Aorta (tissue), 5 donors: ENCODE data around the gene TCHP. TPM values are rescaled to one million over a fixed set of nuclear protein-coding genes. Genes with fewer than 3 reads are reported as not detected.

Experiments used
- ATAC-seq: fragments of 200-7000 bp; cut with Tn5 transposase; one replicate; pipeline ENCODE4 v1.9.1; 2022; ENCODE audit warnings: moderate library complexity; ENCODE audit not compliant: low FRiP score
- DNase-seq, 2 donors: peaks; one replicate each; pipeline ENCODE4 v3.0.0-alpha.2; 2020
- H3K27ac ChIP-seq, 2 donors: one replicate each; pipeline ENCODE4 v1.5.1; 2013; ENCODE audit warnings: low read length in 2 of 2, mild to moderate bottlenecking in 2 of 2, moderate library complexity in 2 of 2, control low read depth in 1 of 2, inconsistent platforms in 1 of 2, low read depth in 1 of 2
- H3K27me3 ChIP-seq, 2 donors: one replicate each; pipeline ENCODE4 v1.6.1; 2013; ENCODE audit warnings: control low read depth in 1 of 2, low read length in 1 of 2, mild to moderate bottlenecking in 1 of 2, moderate library complexity in 1 of 2; ENCODE audit not compliant: insufficient read depth in 2 of 2, control insufficient read depth in 1 of 2
- H3K36me3 ChIP-seq, 2 donors: one replicate each; pipeline ENCODE4 v1.6.1; 2013; ENCODE audit warnings: control low read depth in 1 of 2, low read length in 1 of 2, mild to moderate bottlenecking in 1 of 2; ENCODE audit not compliant: insufficient read depth in 2 of 2, control insufficient read depth in 1 of 2
- H3K4me1 ChIP-seq, 2 donors: one replicate each; pipeline ENCODE4 v1.6.1; 2013; ENCODE audit warnings: low read length in 2 of 2, control low read depth in 1 of 2, mild to moderate bottlenecking in 1 of 2, moderate library complexity in 1 of 2; ENCODE audit not compliant: insufficient read depth in 2 of 2, control insufficient read depth in 1 of 2
- H3K4me3 ChIP-seq, 2 donors: one replicate each; pipeline ENCODE4 v1.5.1; 2013; ENCODE audit warnings: low read length in 2 of 2, control low read depth in 1 of 2, mild to moderate bottlenecking in 1 of 2
- H3K9me3 ChIP-seq: one replicate; pipeline ENCODE4 v1.6.1; 2013; ENCODE audit warnings: mild to moderate bottlenecking, low read length; ENCODE audit not compliant: control insufficient read depth
- WGBS, 2 donors: extraction: QIAGEN DNeasy Blood & Tissue Kit; methylation state at CpG; one replicate each; pipeline ENCODE4 v1.1.7; 2013; 5-methylcytosine and 5-hydroxymethylcytosine counted together
- intact Hi-C, 2 donors: fragments of 100-400 bp; cut with DNase I; formaldehyde crosslinking; loops; one replicate each; pipeline versions ENCODE4 v1.14.2 to v1.15.0; 2022
- polyA plus RNA-seq, 2 donors: library from polyadenylated mRNA; stranded (reverse); fragments of 200-250 nt; gene quantifications; one replicate each; pipeline ENCODE4 v1.2.3, GENCODE V29; 2013
- total RNA-seq, 2 donors: library from RNA; stranded (reverse); fragmentation: NEBNext Ultra II Directional; extraction: Animal tissue kit (Norgen Biotek cat#: 25700); gene quantifications; one replicate each; pipeline ENCODE4 v1.2.1, GENCODE V29; 2021
- donor health status: healthy with polysubstance abuse.
- donor health status: Bipolar disorder and iron deficiency.
- donor health status: DM: no; HTN: no; CAD: no.
- donor health status: DM: no; HTN: no; CAD: no.
- donor health status: DM: yes; HTN: yes; CAD: no.

The TCHP gene
- total and polyA plus RNA-seq, 4 donors, result 4.3 to 21.1 (median 12.2) TPM

GRCh38 chr12:109912855-109913321, 12.8 kb downstream of the TCHP start:
- DNase-seq (peak in 1 of 2 donors; percentile 67), ATAC-seq (no peak)
- intact Hi-C loops, result no loop called here
- Histone ChIP-seq H3K36me3 (peaks cover 6 to 14% of the 10 kb centered on the region in 2 donors), H3K27me3 (no peaks in the 10 kb centered on the region), H3K27ac (no peak overlapping the region), H3K4me3 (no peak overlapping the region), H3K9me3 (no peaks in the 10 kb centered on the region), H3K4me1 (no peaks in the 10 kb centered on the region)
- WGBS, 2 donors, result 83 to 87% methylated on average over 12 of the region's 12 CpGs

- H3K4me3 ChIP-seq, result no peak overlapping the region
- WGBS, 2 donors, result 92 to 93% methylated on average over 16 of the region's 16 CpGs
- H3K27ac ChIP-seq, result no peak overlapping the region
- no peaks in the 10 kb centered on the region for H3K4me1 ChIP-seq
- no peaks in the 10 kb centered on the region for H3K27me3 ChIP-seq
- H3K36me3 ChIP-seq, result peaks cover 6 to 15% of the 10 kb centered on the region in 2 donors
- intact Hi-C loops, result no loop called here
- ATAC-seq (no peak), DNase-seq (peak in 1 of 2 donors; percentile 21)
- no peaks in the 10 kb centered on the region for H3K9me3 ChIP-seq
Measured at GRCh38 chr12:109914461-109914860, 14.4 kb downstream of the TCHP start.

GRCh38 chr12:109915171-109916040, 15.3 kb downstream of the TCHP start:
- Histone ChIP-seq H3K27me3 (no peaks in the 10 kb centered on the region), H3K9me3 (no peaks in the 10 kb centered on the region), H3K4me1 (no peaks in the 10 kb centered on the region), H3K4me3 (no peak overlapping the region), H3K27ac (no peak overlapping the region), H3K36me3 (peaks cover 6 to 15% of the 10 kb centered on the region in 2 donors)
- DNase-seq (peak in 1 of 2 donors; percentile 68), ATAC-seq (no peak)
- 82% methylated on average over 24 to 26 of the region's 26 CpGs for WGBS, 2 donors
- intact Hi-C loops, result no loop called here

- intact Hi-C loops, result no loop called here
- H3K27ac ChIP-seq, result no peak overlapping the region
- H3K4me3 ChIP-seq, result no peak overlapping the region
- no peak for ATAC-seq
- peak in 1 of 2 donors; percentile 22 for DNase-seq
- H3K9me3 ChIP-seq, result no peaks in the 10 kb centered on the region
- WGBS, 2 donors, result 88 to 93% methylated on average over 4 of the region's 4 CpGs
- H3K4me1 ChIP-seq, result no peaks in the 10 kb centered on the region
- peaks cover 6 to 15% of the 10 kb centered on the region in 2 donors for H3K36me3 ChIP-seq
- H3K27me3 ChIP-seq, result no peaks in the 10 kb centered on the region
Measured at GRCh38 chr12:109916045-109916444, 16.0 kb downstream of the TCHP start.

GRCh38 chr12:109919456-109919855, 19.4 kb downstream of the TCHP start:
- DNase-seq, result no peak
- no peaks in the 10 kb centered on the region for H3K27me3 ChIP-seq
- peaks cover 4 to 10% of the 10 kb centered on the region in 2 donors for H3K36me3 ChIP-seq
- WGBS, 2 donors, result 74 to 76% methylated on average over 10 of the region's 10 CpGs
- intact Hi-C loops, result no loop called here
- H3K9me3 ChIP-seq, result no peaks in the 10 kb centered on the region
- no peak for ATAC-seq
- no peaks in the 10 kb centered on the region for H3K4me1 ChIP-seq
- no peak overlapping the region for H3K4me3 ChIP-seq
- H3K27ac ChIP-seq, result no peak overlapping the region

GRCh38 chr12:109920261-109920780, 20.2 kb downstream of the TCHP start:
- H3K4me1 ChIP-seq, result no peaks in the 10 kb centered on the region
- H3K9me3 ChIP-seq, result no peaks in the 10 kb centered on the region
- ATAC-seq (no peak), DNase-seq (peak in 1 of 2 donors; percentile 53)
- peaks cover 3 to 7% of the 10 kb centered on the region in 2 donors for H3K36me3 ChIP-seq
- 87 to 89% methylated on average over 11 of the region's 11 CpGs for WGBS, 2 donors
- no peaks in the 10 kb centered on the region for H3K27me3 ChIP-seq
- H3K4me3 ChIP-seq, result no peak overlapping the region
- H3K27ac ChIP-seq, result no peak overlapping the region
- intact Hi-C loops, result no loop called here

GRCh38 chr12:109921982-109922381, 21.9 kb downstream of the TCHP start:
- peak in 1 of 2 donors; percentile 46 for DNase-seq
- Histone ChIP-seq H3K4me1 (no peaks in the 10 kb centered on the region), H3K4me3 (no peak overlapping the region), H3K27ac (no peak overlapping the region), H3K36me3 (peaks cover 3 to 4% of the 10 kb centered on the region in 2 donors), H3K9me3 (no peaks in the 10 kb centered on the region), H3K27me3 (no peaks in the 10 kb centered on the region)
- WGBS, 2 donors, result 79 to 81% methylated on average over 4 of the region's 4 CpGs
- intact Hi-C loops, result no loop called here
- ATAC-seq, result no peak

GRCh38 chr12:109923038-109923437, 23.0 kb downstream of the TCHP start:
- no peaks in the 10 kb centered on the region for H3K36me3 ChIP-seq
- WGBS, 2 donors, result 84 to 86% methylated on average over 5 of the region's 5 CpGs
- intact Hi-C loops, result no loop called here

More at GRCh38 chr12:109923038-109923437, 23.0 kb downstream of the TCHP start:
- H3K4me3 ChIP-seq, result no peak overlapping the region
- H3K27me3 ChIP-seq, result no peaks in the 10 kb centered on the region
- no peak for ATAC-seq
- H3K4me1 ChIP-seq, result no peaks in the 10 kb centered on the region
- H3K27ac ChIP-seq, result no peak overlapping the region
- DNase-seq, result peak in 1 of 2 donors; percentile 51
- H3K9me3 ChIP-seq, result no peaks in the 10 kb centered on the region
